IPS-NIHi7 (cell line): ENCODE results near the gene TMEM140.
"Not testable (repeated sequence)": the region's sequence is repeated elsewhere in the genome, so short reads cannot be mapped to it uniquely, and the experiment has no call there.

ENCODE experiments used
- DNase-seq: peaks from one replicate; pipeline ENCODE4 v3.0.0; 2012; ENCODE audit warnings: mixed read lengths; ENCODE audit errors: extremely low spot score

TMEM140 gene

GRCh38 chr7:135194494-135195095 is 46.7 kb downstream of the TMEM140 start:
- DNase-seq = no peak

GRCh38 chr7:135195156-135195555 is 47.3 kb downstream of the TMEM140 start:
- no peak for DNase-seq

GRCh38 chr7:135195968-135196629 is 48.2 kb downstream of the TMEM140 start:
- no peak for DNase-seq

- DNase-seq = no peak
These were observed 49.5 kb downstream of the TMEM140 start for GRCh38 chr7:135197343-135197742.

- no peak for DNase-seq
These were observed 50.2 kb downstream of the TMEM140 start for GRCh38 chr7:135197906-135198655.

- DNase-seq = no peak
These were observed 51.6 kb downstream of the TMEM140 start for GRCh38 chr7:135199439-135199838.

- DNase-seq = no peak
These were observed 53.0 kb downstream of the TMEM140 start for GRCh38 chr7:135200821-135201331.

GRCh38 chr7:135201350-135201749 is 53.5 kb downstream of the TMEM140 start:
- DNase-seq = no peak

GRCh38 chr7:135204341-135204749 is 56.5 kb downstream of the TMEM140 start:
- no peak for DNase-seq

GRCh38 chr7:135204876-135205275 is 57.0 kb downstream of the TMEM140 start:
- DNase-seq = no peak

- DNase-seq = no peak
These were observed 58.0 kb downstream of the TMEM140 start for GRCh38 chr7:135205850-135206249.

- no peak for DNase-seq
These were observed 59.1 kb downstream of the TMEM140 start for GRCh38 chr7:135206941-135207391.

GRCh38 chr7:135207406-135208101 is 59.7 kb downstream of the TMEM140 start:
- no peak for DNase-seq

- DNase-seq = no peak
These were observed 60.4 kb downstream of the TMEM140 start for GRCh38 chr7:135208102-135208793.

- no peak for DNase-seq
These were observed 61.5 kb downstream of the TMEM140 start for GRCh38 chr7:135209225-135209834.

- DNase-seq = no peak
These were observed 63.0 kb downstream of the TMEM140 start for GRCh38 chr7:135210888-135211178.

GRCh38 chr7:135211179-135211945 is 63.5 kb downstream of the TMEM140 start, which contains the start of gene WDR91:
Gene WDR91 (minus strand): TSS chr7:135211526. CDS start chr7:135211502, 24 bp downstream.
- peak; percentile 100 for DNase-seq

GRCh38 chr7:135211946-135212685 is 64.2 kb downstream of the TMEM140 start:
- not testable (repeated sequence) for DNase-seq

GRCh38 chr7:135213831-135214230 is 66.0 kb downstream of the TMEM140 start:
- no peak for DNase-seq
